Measurements from ENCODE around the gene RNF220.

RNF220 gene

DNA sequence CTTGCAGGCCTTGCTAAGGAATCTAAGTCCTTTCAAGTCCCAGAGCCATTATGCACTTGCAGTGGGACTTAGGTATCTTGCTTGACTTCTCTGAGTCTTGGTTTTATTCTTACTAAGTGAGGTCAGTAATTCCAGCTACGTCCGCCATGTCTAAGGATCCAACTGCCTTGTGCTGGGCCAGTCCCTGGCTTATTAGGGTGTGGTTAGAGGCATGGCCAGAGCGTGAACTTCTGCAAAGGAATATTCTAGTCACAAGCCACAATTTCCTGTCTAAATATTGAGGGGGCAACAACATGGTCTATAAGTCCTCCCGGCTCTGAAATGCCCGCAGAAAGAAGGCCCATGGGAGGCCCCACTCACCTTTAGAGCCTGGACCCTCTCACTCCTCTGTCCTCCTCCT, 186.3 kb downstream of the RNF220 start:
- no peak for DNase-seq

GRCh38 chr1:44592208-44593145, 187.4 kb downstream of the RNF220 start:
- no peak for DNase-seq

GRCh38 chr1:44594353-44594752, 189.3 kb downstream of the RNF220 start:
- DNase-seq = no peak

GRCh38 chr1:44594871-44595735, 190.0 kb downstream of the RNF220 start:
- peak; percentile 64 for DNase-seq

DNA sequence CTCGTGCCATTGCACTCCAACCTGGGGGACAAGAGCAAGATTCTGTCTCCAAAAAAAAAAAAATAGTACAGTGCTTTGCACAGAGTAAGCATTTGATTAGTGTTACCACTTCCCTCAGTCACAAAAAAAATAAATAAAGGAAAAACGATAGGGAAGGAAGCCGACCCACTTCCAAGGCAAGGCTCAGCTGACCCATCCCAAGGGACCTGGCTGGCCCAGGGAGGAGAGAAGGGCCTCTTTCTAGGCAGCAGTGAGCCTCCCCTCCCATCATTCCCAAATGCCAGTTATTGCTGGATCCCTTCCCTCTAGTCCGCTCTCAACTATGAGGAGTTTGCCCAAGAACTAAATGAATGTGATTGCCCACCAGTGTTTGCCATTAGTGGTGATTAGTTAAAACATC, 191.5 kb downstream of the RNF220 start:
- DNase-seq = no peak

DNA sequence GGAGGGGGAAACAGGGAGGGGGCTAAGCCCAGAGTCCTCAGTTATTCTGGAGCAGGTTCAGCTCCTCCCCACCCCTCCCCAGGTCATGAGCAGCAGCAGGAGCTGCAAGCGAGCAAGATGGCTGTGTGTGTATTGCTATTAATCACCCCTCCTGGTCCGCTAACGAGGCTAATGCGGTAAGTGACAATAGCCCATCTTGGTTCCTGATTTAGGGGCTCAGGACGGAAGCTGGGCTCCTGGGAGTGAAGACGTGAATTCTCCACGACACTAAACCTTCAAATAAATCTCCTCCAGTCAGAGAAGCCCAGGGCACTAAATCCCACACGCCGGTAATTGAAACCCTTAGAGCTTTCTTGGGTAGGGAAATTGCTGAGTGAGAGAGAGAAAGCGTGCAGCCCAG, 193.1 kb downstream of the RNF220 start:
- DNase-seq = no peak

DNA sequence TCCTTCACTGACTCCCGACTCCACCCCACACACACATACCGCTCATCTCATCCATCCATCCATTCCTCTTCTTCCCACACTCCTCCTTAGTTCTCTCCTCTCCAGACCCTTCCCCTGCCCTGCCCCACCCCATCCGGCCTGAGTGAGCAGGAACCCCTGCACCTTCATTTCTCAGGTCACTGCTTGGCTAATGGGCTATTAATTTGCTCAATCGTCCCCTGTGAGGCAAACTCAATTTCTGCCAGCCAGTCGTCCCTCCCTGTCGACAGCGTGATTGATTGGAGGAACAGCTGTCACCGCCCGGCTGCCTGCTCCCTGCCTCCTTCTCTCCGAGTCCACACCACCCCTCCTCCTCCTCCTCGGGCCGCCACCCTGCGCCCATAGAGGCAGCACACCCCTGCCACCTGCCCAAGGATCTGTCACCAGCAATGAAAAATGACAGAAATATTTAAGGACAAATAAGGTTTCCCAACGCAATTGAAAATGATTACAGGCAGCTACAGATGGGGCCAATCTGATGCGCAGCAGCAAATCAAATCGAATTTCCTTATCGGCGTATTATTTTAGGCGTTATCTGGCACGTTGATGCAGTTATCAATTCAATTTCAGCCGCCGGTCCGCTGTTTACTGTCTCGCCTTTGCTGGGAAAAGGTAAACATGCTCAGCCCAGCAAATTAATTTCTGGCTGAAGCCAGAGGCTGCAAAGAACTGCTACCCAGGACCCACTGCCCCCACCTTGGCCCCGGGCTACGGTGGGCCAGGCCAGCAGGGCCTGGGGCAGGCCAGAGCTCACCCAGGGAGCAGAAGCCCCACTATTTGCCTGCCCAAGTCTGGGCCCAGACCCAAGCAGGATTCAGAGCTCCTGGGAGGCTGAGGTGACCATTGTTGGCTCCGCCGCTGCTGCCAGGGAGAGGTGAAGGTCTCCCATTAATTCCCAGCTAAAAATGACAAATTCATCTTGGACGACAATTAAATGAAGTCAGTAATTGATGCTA, 197.9 kb downstream of the RNF220 start:
- no peak for DNase-seq

- DNase-seq = no peak
Observed at GRCh38 chr1:44603718-44604117, 198.7 kb downstream of the RNF220 start.

- no peak for DNase-seq
Observed at GRCh38 chr1:44604157-44604955, 199.3 kb downstream of the RNF220 start.

DNA sequence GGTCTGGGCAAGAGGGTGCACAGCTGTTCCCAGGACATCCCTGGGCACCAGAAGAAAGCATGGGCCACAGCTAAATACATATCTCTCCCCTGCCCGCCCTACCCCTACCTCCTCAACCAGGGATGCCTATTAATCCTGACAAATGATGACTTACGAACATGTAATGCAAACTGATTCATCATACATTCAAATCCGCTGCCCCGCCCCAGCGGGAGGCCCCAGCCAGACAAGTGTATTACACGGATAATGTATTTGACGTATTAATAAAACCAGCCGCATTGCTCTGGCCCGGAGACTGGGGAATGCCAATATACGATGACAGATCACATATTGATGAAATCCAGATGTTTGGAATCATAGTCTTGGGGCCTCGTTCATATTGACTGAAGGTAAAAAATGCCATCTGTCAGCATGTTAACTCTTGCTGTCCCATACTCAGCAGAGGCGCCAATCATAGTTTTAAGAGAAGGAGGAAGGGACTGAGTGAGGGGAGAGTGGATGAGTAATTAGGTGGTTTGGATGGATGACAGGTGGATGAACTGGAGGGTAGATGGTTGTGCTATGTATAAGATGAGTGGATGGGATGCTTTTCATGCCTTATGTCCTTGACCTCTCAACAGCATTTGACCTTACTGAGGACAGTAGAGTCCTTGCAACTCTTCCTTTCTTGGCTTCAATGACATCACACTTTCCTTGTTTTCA, 201.0 kb downstream of the RNF220 start:
- no peak for DNase-seq

DNA sequence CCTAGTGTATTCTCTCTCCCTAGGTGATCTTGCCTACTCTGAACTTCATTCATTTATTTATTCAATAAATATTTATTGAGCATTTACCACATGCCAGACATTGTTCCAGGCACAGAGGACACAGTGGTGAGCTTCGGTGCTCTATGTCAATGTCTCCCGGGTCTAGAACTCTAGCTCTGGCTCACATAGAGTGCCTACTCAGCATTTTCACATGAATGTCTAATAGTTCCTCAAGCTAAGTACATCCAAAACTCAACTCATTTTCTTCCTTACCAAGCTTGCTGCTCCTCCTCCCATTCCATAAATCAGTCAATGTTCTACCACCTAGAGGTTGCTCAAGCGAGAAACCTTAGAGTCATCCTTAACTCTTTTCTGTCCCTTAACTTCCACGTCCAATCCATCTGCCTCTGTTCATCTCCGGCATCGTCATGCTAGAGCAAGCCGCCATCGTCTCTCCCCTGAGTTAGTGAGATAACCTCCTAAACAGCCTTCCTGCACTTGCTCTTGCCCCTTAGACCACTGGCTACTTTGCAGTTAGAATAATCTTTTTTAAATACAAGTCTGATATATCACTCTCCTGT, 201.7 kb downstream of the RNF220 start:
- no peak for DNase-seq

DNA sequence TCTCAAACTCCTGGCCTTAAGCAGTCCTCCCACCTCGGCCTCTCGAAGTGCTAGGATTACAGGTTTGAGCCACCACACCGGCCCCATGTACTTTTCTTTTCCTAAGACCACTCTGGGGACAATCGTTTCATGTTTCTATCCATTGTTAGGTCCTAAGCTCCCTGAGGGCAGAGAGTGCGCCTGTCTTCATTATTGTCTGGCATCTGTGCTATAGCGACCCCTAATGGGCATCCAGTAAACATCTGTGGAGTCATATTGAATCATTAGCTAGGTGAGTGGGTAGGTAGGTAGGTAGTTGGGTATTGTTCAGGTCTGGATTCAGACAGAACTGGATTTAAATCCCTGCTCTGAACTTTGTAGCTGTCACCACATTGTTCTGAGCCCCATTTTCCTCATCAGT, 203.1 kb downstream of the RNF220 start:
- peak; percentile 33 for DNase-seq

GRCh38 chr1:44609412-44609767, 204.3 kb downstream of the RNF220 start:
- DNase-seq = peak; percentile 76

GRCh38 chr1:44609768-44610526, 204.9 kb downstream of the RNF220 start:
- DNase-seq = peak; percentile 63

GRCh38 chr1:44610527-44611148, 205.6 kb downstream of the RNF220 start:
- no peak for DNase-seq

GRCh38 chr1:44611419-44611818, 206.4 kb downstream of the RNF220 start:
- no peak for DNase-seq

- DNase-seq = no peak
Observed at GRCh38 chr1:44611866-44612265, 206.8 kb downstream of the RNF220 start.

- DNase-seq = no peak
Observed at GRCh38 chr1:44613941-44614340, 208.9 kb downstream of the RNF220 start.

DNA sequence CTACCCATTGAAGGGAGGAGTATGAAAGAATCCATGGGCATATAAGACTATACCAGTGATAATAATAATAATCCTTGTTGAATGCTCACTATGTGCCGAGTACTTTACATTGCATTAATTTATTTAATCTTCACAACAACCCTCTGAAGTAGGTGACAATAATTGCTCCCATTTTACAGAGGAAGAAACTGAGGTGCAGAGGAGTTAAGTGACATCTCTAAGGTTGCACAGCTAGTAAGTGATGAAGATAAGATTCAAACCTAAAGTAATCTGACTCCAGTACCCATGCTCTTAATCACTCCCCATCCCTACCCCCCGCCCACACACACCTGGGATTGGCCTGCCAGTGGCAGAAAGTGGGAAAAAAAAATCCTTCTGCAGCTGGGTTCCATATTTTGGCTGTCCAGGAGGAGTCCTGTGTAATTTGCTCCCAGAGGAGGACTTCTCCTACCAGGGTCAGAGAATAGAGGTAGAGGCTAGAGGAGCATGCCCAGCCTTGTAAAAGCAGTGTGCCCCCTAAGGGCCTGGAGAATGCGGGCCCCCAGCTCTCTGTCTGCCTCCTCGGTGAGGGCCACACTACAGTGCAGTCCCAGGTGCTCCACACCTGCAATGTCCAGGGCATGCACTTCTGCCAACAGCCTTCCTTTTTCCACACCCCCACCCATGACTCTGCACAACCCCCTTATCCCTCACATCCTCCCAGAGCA, 211.4 kb downstream of the RNF220 start:
- DNase-seq = no peak

All from hematopoietic multipotent progenitor cell treated with erythropoietin and hydrocortisone succinate and interleukin-3 and kit ligand, for 8 days (in vitro differentiated cells).